Endothelial cell of umbilical vein (primary cell): Measurements from ENCODE around the gene PANK3. TPM values are rescaled to one million over a fixed set of nuclear protein-coding genes. Genes with fewer than 3 reads are reported as not detected.

Experiments
- BruUV-seq: library from RNA; stranded (reverse); fragments of 400-500 nt; replicated peaks from 2 replicates; lab custom pipeline; 2021; lab: Mats Ljungman, UMichigan
- CTCF ChIA-PET: fragments of 300-600, 350-600 bp; sonication (Branson Sonifier 250); formaldehyde crosslinking; loops from one replicate; lab custom pipeline; 2021; ENCODE audit warnings: antibody characterized with exemption, inconsistent platforms; lab: Charles Lee
- POLR2A ChIA-PET: fragments of 300-600, 350-600 bp; sonication (Branson Sonifier 250); formaldehyde crosslinking; loops from one replicate; lab custom pipeline; 2021; ENCODE audit warnings: antibody characterized with exemption, inconsistent platforms; lab: Charles Lee
- DNase-seq: peaks from one replicate; pipeline ENCODE4 v3.0.0-alpha.2; 2011; ENCODE audit warnings: low read depth, low spot score
- FAIRE-seq: peaks from 2 replicates; lab custom pipeline; 2011; peaks lifted over from hg19 to GRCh38; lab: Jason Lieb, UNC
- H2AFZ ChIP-seq: 2 replicates; pipeline ENCODE4 v1.6.0; 2012; ENCODE audit warnings: low read depth, low read length, control low read depth, inconsistent platforms
- H3K27ac ChIP-seq: 2 replicates; pipeline ENCODE4 v1.5.1; 2011; ENCODE audit warnings: low read depth, mild to moderate bottlenecking, control low read depth, low read length, moderate library complexity; ENCODE audit not compliant: insufficient read depth
- H3K27me3 ChIP-seq, 2 experiments: 2 replicates each; pipeline versions ENCODE4 v1.6.0 to v1.6.1; 2011; ENCODE audit warnings: low read length in 2 of 2, mixed read lengths in 1 of 2; ENCODE audit not compliant: control insufficient read depth in 2 of 2, insufficient read depth in 2 of 2
- H3K36me3 ChIP-seq, 2 experiments: 2 replicates in 1 of 2; 3 replicates in 1 of 2; pipeline ENCODE4 v1.5.1; 2011; ENCODE audit warnings: low read length in 2 of 2, mild to moderate bottlenecking in 1 of 2, moderate library complexity in 1 of 2; ENCODE audit not compliant: control insufficient read depth in 2 of 2, insufficient read depth in 2 of 2; ENCODE audit errors: extremely low read depth in 1 of 2
- H3K4me1 ChIP-seq: 3 replicates; pipeline ENCODE4 v1.5.1; 2011; ENCODE audit warnings: mild to moderate bottlenecking, low read length; ENCODE audit not compliant: control insufficient read depth, insufficient read depth; ENCODE audit errors: extremely low read depth
- H3K4me2 ChIP-seq: 2 replicates; pipeline ENCODE4 v1.6.1; 2011; ENCODE audit warnings: low read length, control low read depth, mixed read lengths; ENCODE audit not compliant: insufficient read depth
- H3K4me3 ChIP-seq, 3 experiments: fragments of 200-600 bp in 1 of 3; sonication (generic), shearing (Covaris generic) in 1 of 3; replicated peaks in 1 of 3; 2 replicates each; pipeline ENCODE4 v1.5.1; 2011 to 2016; ENCODE audit warnings: control low read depth in 3 of 3, low read length in 3 of 3, mild to moderate bottlenecking in 2 of 3, inconsistent platforms in 1 of 3, low read depth in 1 of 3, moderate library complexity in 1 of 3; ENCODE audit not compliant: insufficient read depth in 1 of 3
- H3K79me2 ChIP-seq: 2 replicates; pipeline ENCODE4 v1.6.0; 2012; ENCODE audit warnings: low read length, inconsistent platforms; ENCODE audit not compliant: control insufficient read depth, insufficient read depth
- H3K9ac ChIP-seq: replicated peaks from 2 replicates; pipeline ENCODE3; 2011; ENCODE audit warnings: low read length, control low read depth; ENCODE audit not compliant: insufficient read depth; ENCODE audit errors: extremely low read depth
- H3K9me1 ChIP-seq: replicated peaks from 3 replicates; pipeline ENCODE4 v1.6.0; 2011; ENCODE audit warnings: mild to moderate bottlenecking, low read length; ENCODE audit not compliant: control insufficient read depth, insufficient read depth; ENCODE audit errors: extremely low read depth
- H3K9me3 ChIP-seq: replicated peaks from 2 replicates; pipeline ENCODE4 v1.5.1; 2012; ENCODE audit warnings: low read length, inconsistent platforms; ENCODE audit not compliant: control insufficient read depth, insufficient read depth
- H4K20me1 ChIP-seq: replicated peaks from 2 replicates; pipeline ENCODE3; 2011; ENCODE audit warnings: mild to moderate bottlenecking, low read length; ENCODE audit not compliant: control insufficient read depth, insufficient read depth; ENCODE audit errors: extremely low read depth
- CTCF ChIP-seq, 2 donors: IDR thresholded peaks; 1 replicate in 1 of 2; 2 replicates in 1 of 2; pipeline ENCODE4 v1.5.1; 2011; ENCODE audit warnings: low read length in 2 of 2, mild to moderate bottlenecking in 2 of 2, moderate library complexity in 2 of 2, control low read depth in 1 of 2, inconsistent platforms in 1 of 2, low read depth in 1 of 2; ENCODE audit not compliant: insufficient read depth in 1 of 2; ENCODE audit errors: extremely low read depth in 1 of 2
- EZH2 ChIP-seq: IDR thresholded peaks from 2 replicates; pipeline ENCODE4 v1.6.1; 2012; ENCODE audit warnings: borderline replicate concordance, low read depth, mild to moderate bottlenecking, moderate library complexity, low read length, inconsistent platforms; ENCODE audit not compliant: severe bottlenecking
- FOS ChIP-seq: IDR thresholded peaks from 2 replicates; pipeline ENCODE4 v1.6.1; 2011; ENCODE audit warnings: mild to moderate bottlenecking, low read length, moderate library complexity, borderline replicate concordance; ENCODE audit not compliant: insufficient read depth
- GATA2 ChIP-seq: IDR thresholded peaks from 2 replicates; pipeline ENCODE4 v1.7.0; 2011; ENCODE audit warnings: low read depth, mild to moderate bottlenecking, moderate library complexity, mixed read lengths, low read length; ENCODE audit not compliant: insufficient read length, insufficient read depth
- JUN ChIP-seq: IDR thresholded peaks from 2 replicates; pipeline ENCODE4 v1.6.1; 2011; ENCODE audit warnings: borderline replicate concordance, low read depth; ENCODE audit not compliant: insufficient read length, insufficient read depth
- MAX ChIP-seq: IDR thresholded peaks from 2 replicates; pipeline ENCODE4 v1.6.1; 2011; ENCODE audit not compliant: insufficient read depth, insufficient read length
- MYC ChIP-seq: IDR thresholded peaks from one replicate; pipeline ENCODE4 v1.6.1; 2011; ENCODE audit warnings: mild to moderate bottlenecking, low read depth, low read length
- POLR2A ChIP-seq: IDR thresholded peaks from 2 replicates; pipeline ENCODE4 v1.6.1; 2012; ENCODE audit warnings: low read depth, mild to moderate bottlenecking, control low read depth, low read length
- POLR2AphosphoS5 ChIP-seq: IDR thresholded peaks from 2 replicates; pipeline ENCODE4 v1.6.1; 2012; ENCODE audit warnings: low read depth, mild to moderate bottlenecking, control low read depth, low read length, moderate library complexity; ENCODE audit not compliant: insufficient read depth
- dilution Hi-C: fragments of 300-500 bp; cut with MboI; formaldehyde crosslinking; loops from one replicate; pipeline ENCODE4 v1.15.0; 2019; ENCODE audit warnings: low sequenced_read_pairs; ENCODE audit not compliant: extremely low pct_ligation_motif_present
- intact Hi-C: fragments of 100-400 bp; cut with micrococcal nuclease; formaldehyde crosslinking; loops from one replicate; pipeline ENCODE4 v1.10.0; 2022
- polyA plus RNA-seq, 4 experiments: library from polyadenylated mRNA; depleted of rRNA in 3 of 4; stranded (reverse) in 3 of 4; unstranded in 1 of 4; fragments of >200 nt; gene quantifications; 2 replicates each; pipeline versions ENCODE4 v1.2.1 to v1.2.3, GENCODE V29; 2011 to 2012; ENCODE audit warnings: missing spikeins in 1 of 4
- total RNA-seq: library from RNA; stranded (reverse); gene quantifications from 2 replicates; pipeline ENCODE4 v1.2.3, GENCODE V29; 2021

Gene PANK3
- total and polyA plus RNA-seq, 2 donors (not counting 3 experiments of a cell fraction or from before 2014, with no cell fraction given): 8.1 to 78.8 TPM

GRCh38 chr5:168613396-168613795, 34.2 kb upstream of the PANK3 start:
- no peak for TF ChIP-seq POLR2A
- TF ChIP-seq MAX: no peak
- no peak for TF ChIP-seq GATA2
- TF ChIP-seq MYC: no peak
- TF ChIP-seq CTCF (IDR thresholded peaks at IDR 0.05; ENCODE audit: extremely low read depth in 1 of 2, insufficient read depth in 1 of 2, low read depth in 1 of 2, low read length in 2 of 2): no peak
- no peak for TF ChIP-seq EZH2
- TF ChIP-seq FOS: no peak
- no peak for TF ChIP-seq POLR2AphosphoS5
- no peak for TF ChIP-seq JUN
- H3K4me1 ChIP-seq: no peaks in the 10 kb centered on the region
- no TSS peak for BruUV-seq
- intact Hi-C loops (no loop called here), dilution Hi-C loops (no loop called here)
- H3K9me3 ChIP-seq: no peaks in the 10 kb centered on the region
- H3K27ac ChIP-seq: no peak overlapping the region
- H2AFZ ChIP-seq: no peak overlapping the region
- H3K4me3 ChIP-seq: no peak overlapping the region
- no peak overlapping the region for H3K4me2 ChIP-seq
- H3K36me3 ChIP-seq: no peaks in the 10 kb centered on the region
- no peaks in the 10 kb centered on the region for H3K9me1 ChIP-seq
- no peak overlapping the region for H3K9ac ChIP-seq
- ChIA-PET POLR2A (no interaction called here), CTCF (interaction anchor here (0.8 kb wide), 1 partner anchor 374 kb away, joined by 3 read pairs; no protein-coding TSS in a partner anchor)
- DNase-seq: no peak
- H4K20me1 ChIP-seq: no peaks in the 10 kb centered on the region
- no peaks in the 10 kb centered on the region for H3K79me2 ChIP-seq
- FAIRE-seq: no peak
- H3K27me3 ChIP-seq: no peaks in the 10 kb centered on the region
